Activated CD4-positive, alpha-beta T cell treated with anti-CD3 and anti-CD28 coated beads for 4 hours (primary cell): ENCODE results near the gene CDC7.

Experiments
- DNase-seq, 2 donors: peaks; one replicate each; pipeline ENCODE4 v3.0.0-alpha.2; 2020

Gene CDC7

DNA sequence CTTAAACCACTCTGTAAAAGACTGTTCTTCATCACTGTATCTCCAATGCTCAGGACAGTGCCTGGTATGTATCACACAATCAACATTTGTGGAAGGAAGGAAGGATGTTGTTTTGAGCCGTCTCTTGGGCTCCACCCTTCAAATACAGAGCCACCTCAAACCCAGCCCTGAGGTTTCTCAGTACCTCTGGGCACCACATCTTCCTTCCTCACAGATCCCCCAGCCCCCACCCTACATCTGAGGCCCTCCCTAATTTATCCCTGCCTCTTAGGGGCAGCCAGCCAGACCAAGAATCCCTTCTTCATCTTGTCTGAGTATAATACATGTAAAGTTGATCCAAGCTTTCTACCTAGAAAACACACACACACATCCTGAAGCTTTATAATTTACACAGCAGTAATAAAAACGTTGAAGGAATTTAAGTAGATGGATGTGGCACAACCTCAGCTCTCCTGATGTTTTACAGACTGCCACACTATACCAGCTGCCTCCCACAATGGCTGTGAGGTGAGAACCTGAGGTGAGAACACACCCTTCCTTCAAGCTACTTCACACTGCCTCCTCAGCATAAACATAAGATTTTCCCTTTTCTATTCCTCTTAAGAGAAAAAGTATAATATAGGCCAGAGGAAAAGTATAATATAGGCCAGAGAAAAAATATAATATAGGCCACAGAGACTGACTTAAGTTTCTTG, 48.5 kb downstream of the CDC7 start:
- DNase-seq, result no peak

DNA sequence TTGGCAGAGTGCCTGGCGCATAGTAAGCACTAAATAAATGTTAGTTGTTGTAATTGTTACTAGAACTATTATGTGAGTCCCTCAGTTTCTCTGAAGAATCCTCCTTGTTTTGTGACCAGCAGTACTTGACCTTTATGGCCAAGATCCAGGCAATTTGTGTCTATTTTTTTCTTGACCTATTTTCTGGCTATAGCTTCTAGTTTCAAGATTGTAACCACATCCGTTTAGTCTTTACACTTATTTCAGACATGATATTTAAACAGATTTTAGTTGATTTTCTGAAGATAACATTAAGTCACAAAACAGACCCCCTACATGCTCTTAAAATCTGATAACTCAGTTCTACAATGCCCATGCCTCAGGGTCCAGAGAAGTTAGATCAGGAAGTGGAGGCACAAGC, 50.3 kb downstream of the CDC7 start:
- no peak for DNase-seq

DNA sequence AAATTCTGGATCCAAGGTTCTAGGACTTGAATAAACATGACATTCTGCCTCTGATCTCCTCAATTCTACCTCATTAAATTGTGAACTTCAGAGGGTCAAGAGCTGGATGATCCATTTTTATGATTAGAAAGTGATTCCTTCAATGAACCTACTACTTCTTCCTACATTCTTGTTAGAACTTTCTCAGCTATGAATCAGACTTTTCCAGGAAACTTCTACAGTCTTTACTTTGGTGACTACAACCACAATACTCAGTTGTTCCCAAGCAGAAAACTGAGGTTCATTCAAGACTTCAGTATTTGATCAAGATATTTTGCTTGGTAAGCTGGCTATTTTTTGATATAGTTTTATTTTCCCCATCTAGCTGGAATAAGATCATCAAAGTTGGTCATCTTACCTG, 51.4 kb downstream of the CDC7 start:
- no peak for DNase-seq

GRCh38 chr1:91552596-91552995, 51.9 kb downstream of the CDC7 start:
- DNase-seq, result no peak

GRCh38 chr1:91553177-91553591, 52.5 kb downstream of the CDC7 start:
- DNase-seq, result no peak

- no peak for DNase-seq
These were observed 54.6 kb downstream of the CDC7 start for GRCh38 chr1:91555074-91555730.

- peak; percentile 61 to 64 for DNase-seq
These were observed 55.3 kb downstream of the CDC7 start for GRCh38 chr1:91555821-91556531.

DNA sequence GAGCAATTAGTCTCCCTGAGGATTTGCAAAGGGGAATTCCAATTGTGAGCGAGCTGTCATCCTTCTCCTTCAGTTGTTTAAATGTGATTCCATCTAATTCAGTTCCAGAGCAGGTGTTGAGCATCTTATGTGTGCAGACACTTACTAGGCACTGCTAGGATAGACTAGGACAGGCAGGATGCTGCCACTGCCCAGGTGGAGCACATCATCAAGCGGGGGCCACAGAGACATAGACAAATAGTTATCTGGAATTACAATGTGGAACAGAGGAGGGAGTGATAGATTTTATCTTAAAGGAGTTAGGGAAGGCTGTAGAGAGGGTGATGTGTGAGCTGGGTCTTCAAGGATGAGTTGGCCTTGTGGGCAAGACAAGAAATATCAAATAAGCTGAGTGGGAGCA, 55.9 kb downstream of the CDC7 start:
- DNase-seq, result no peak

DNA sequence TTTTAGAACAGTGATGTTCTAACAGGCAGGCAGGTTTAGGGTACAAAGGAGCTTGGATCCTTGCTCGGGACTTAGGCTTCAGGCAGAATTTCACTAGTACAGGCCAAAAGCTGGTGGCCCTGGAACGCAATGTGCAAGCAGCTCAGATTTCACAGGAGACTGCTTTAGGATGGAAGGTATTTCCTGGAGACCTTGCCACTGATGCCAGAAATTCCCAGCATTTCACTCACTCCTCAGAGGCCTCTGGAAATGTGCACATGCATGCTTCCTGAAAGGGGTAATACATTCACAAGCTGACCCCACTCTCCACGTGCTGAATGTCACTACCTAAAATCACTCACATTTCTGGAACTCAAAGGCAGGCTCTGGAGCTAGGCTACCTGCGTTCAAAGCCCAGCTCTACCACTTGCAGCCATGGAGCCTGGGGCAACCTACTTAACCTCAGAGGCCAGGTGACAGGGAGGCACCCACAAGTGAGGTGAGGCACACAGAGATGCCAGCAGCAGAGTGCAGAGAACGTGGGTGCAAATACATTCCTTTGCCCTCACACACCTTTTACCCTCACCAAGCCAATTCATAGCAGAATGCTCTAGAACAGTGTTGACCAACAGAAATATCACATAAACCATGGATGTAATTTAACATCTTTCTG, 56.5 kb downstream of the CDC7 start:
- no peak for DNase-seq

DNA sequence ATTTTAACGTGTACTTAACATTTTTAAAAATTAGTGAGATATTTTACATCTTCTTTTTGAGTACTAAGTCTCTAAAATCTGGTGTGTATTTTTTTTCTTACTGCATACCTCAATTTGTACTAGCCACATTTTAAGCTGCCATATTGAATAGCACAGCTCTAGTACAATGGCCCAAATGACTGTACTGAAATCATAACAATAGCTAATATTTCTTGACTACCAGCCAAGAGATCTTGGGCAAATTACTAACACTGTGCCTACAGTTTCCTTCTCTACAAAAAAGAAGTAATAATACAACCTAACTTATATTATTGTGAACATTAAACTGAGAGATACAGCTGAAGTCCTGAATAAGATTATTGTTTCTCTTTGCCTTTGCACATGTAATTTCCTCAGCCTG, 57.2 kb downstream of the CDC7 start:
- DNase-seq, result no peak

DNA sequence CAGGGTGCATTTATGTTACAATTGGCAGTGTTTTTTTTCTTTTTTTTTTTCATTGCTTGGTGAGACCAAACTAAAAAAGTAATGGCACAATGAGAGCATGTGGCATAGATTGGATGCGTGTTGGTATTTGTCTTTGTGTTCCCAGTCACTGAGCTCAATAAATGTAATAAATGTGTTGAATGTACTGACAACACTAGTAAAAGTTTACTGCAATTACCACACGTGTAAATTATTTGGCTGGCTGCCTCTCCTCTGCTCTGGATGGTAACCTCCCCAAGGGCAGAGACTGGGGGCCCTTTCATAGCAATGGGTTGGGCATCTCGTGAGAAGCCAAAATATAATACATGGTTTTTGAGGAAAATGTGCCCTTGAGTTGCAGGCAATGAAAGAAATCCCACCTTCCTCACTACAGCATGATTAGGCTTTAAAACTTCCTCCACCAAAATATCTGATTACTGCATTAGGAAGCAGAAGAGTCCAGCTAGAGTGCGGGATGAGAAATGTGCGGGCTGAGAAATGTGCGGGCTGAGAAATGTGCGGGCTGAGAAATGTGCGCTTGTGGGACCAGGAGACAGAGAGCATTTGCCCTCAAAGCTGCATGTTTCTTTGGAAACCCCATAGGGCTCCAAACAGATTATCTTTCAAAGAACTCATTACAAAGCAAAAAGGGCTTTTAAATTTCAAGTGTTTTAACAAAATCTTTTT, 58.5 kb downstream of the CDC7 start:
- no peak for DNase-seq

DNA sequence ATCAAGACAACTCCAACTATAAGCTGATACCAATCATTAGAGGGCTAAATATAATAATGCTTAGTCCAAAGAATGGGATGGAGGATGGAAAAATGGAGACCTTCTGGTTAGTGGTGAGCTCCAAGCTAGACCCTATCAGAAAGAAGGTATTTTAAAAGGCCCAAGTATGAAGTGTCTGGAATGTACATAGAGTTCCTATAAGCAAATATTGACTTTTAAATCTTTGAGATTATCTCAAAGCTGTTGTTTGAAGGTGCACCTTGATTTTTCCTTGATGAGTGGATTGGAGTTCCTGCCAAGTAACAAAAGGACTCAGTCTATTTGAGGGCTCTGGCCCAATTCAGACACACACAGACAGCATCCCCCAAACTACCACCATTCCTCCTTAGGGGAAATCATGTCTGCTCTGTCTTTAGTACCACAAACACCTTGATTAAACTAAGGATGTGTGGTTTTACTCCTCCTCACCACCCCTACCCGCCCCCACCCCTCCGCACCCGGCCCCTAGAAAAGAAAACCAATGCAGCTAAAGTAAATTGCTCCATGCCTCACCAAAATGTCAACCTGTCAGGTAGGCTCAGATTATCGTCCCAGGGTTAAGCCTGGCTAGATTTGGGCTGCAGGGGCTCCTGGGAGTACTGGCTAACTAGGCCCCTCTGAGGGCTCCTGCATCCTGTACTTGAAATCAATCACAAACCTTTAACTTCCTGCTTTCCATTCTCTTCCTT, 59.4 kb downstream of the CDC7 start:
- peak; percentile 31 to 35 for DNase-seq

- no peak for DNase-seq
These were observed 64.4 kb downstream of the CDC7 start for GRCh38 chr1:91564888-91565701.

DNA sequence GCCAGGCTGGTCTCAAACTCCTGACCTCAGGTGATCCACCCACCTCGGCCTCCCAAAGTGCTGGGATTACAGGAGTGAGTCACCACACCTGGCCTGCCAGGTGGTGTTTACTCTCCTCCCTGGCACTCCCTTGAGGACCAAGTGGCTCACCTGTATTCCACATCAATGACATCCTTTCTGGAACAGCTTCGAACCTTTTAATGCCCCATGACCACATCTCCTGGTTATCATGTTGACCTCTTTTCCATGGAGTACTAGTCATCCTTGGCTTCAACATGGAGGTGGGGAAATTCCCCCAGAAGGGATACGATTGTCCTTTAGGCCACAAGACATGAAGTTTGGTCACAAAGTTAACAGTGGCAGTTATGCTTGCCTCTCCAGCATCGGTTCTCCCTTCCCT, 66.9 kb downstream of the CDC7 start:
- no peak for DNase-seq

DNA sequence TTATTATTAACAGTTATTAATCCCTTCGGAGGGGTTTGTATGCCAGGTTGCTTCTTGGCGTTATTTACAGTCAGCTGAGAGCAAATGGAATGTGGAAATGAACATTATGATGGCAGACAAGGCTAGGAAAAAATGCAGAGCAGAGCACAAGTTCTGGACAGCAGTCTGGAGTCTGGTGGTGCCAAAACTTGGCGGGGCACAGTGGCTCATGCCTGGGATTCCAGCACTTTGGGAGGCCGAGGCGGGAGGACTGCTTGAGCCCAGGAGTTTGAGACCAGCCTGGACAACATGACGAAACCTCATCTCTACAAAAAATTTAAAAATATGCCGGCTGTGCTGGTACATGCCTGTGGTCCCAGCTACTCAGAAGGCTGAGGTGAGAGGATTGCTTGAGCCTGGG, 67.6 kb downstream of the CDC7 start:
- DNase-seq, result no peak

- DNase-seq, result no peak
These were observed 68.9 kb downstream of the CDC7 start for GRCh38 chr1:91569411-91570119.

- DNase-seq, result no peak
These were observed 69.4 kb downstream of the CDC7 start for GRCh38 chr1:91570120-91570448.

- DNase-seq, result no peak
These were observed 71.4 kb downstream of the CDC7 start for GRCh38 chr1:91572044-91572443.
